NCI-H526 (cell line): ENCODE results near the gene SCTR.

ENCODE experiments used
- DNase-seq, 2 experiments: peaks; one replicate each; lab custom pipeline; 2025; lab: John Stamatoyannopoulos, UW

SCTR gene

DNA sequence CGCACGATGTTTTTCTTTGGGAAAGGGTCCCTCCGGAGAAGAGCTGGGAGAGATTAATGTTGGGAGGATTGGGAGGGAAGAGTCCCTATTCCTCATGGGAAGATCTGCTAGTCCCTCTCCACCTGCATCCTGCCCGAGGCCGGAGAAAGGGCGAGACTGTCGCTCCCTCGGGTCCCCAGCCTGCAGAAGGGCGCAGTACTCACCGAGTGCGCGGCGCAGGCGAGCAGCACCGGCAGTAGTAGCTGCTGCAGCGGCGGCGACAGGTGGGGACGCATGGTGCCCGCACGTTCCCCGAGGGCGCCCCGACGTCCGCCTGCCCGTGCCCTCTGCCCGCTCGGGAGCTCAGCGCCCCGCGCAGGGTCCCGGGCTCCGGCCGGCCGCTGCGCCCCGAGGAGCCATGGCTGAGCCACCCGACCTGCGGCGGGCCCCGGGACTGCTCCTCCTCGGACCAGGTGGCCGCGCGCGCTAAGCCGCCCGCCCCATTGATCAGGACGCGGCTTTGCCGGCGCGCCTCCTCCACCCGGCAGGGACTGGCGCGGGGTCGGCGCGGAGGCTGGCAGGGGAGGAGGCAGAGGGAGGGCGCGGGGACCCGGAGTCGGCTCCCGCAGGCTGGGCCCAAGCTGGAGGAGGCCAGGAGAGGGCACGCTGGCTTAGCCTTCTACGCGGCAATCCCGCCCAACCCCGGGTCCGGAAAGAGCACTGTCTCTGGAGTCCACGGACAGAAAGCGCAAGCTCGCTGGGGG, at the start of gene SCTR:
Gene SCTR, minus strand, starts transcription at position 532 of the 743 bp plus-strand sequence. Its CDS starts 257 bp downstream, at position 275.
- DNase-seq: peak in 1 of 2 experiments; percentile 41

GRCh38 chr2:119567292-119567691, 43.0 kb upstream of the SCTR start:
- DNase-seq: no peak

DNA sequence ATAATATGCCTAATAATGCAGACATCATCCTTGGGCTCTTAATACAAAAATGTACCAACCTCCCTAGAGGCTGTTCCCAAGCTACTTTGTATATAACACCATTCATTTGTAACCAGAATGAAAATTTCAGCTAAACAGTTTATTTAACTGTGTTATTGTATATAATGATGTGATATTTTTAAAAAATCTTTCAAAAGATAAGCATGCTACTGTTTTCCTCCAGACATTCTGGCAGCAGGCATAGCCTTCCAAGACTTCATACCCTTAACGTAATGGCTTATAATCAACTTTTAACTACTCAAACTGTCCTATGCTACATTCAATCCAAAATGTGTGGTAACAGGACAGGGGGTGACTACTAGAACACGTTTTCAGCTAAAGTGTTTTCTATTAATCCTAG, 41.2 kb upstream of the SCTR start:
- DNase-seq: no peak

DNA sequence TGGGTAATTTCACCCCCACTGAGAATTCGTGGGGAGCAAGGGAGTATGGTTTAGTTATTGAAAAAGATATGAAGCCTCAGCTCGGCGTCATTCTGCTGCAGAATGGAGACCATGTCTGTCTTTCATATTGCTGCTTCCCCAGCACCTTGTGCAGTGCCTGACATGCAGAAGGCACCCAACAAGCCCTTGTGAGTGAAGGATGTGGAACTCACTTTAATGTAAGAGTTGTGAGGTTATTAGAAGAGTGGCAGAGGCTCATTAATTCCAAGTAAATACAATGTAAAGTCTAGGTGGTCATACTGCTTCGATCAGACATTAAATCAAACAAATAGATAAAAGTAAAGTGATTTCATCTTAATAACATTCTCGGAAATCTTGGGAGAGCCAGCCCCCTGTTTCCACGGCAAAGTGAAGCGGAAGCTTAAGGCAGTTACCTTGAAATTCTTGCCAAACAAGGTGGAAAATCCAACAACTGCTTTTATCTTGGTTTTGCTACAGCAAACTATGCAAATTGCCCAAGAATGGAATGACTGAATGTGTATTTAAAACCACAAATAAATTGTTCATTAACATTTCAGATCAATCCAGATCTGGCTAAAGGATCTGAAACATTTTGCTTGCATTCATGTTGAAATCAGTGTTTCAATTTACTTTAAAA, 29.5 kb upstream of the SCTR start:
- peak in 1 of 2 experiments; percentile 8 for DNase-seq

GRCh38 chr2:119552902-119553301, 28.6 kb upstream of the SCTR start:
- DNase-seq: no peak

DNA sequence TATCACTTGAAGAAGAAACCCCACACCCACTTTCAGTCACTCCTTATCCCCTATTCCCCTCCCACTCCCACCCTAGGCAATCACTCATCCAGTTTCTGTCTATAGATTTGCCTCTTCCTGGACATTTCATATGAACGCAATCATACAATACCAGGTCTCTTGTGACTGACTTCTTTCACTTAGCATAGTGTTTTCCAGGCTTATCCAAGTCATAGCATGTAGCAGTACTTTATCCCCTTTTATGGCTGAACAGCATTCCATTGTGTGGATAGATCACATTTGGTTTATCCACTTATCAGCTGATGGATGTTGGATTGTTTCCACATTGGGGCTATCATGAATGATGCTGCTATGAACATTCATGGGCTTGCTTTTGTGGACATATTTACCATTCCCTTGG, 26.6 kb upstream of the SCTR start:
- DNase-seq: no peak

GRCh38 chr2:119550346-119550745, 26.1 kb upstream of the SCTR start:
- DNase-seq: no peak

DNA sequence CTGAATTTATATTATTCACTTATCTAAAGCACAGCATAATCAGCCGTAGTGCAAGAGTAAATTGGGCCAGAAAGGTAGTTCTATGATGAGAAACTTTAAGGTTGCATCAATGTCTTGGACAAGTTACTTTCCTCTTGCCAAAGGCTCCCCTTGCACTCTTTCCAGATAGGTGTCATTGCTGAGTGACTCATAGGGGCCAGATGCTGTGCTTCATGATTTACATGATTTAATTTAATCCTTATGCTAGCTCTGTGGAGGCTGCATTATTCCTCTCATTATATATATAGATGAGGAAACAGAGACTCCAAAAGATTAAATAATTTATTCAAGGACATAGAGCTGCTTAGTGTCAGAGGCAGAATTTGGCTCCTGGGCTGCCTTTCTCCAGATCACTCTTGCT, 25.0 kb upstream of the SCTR start:
- DNase-seq: no peak

- DNase-seq: peak; percentile 38 to 39
These were observed 24.3 kb upstream of the SCTR start for GRCh38 chr2:119548516-119549120.

GRCh38 chr2:119546447-119546767, 22.1 kb upstream of the SCTR start:
- DNase-seq: no peak

DNA sequence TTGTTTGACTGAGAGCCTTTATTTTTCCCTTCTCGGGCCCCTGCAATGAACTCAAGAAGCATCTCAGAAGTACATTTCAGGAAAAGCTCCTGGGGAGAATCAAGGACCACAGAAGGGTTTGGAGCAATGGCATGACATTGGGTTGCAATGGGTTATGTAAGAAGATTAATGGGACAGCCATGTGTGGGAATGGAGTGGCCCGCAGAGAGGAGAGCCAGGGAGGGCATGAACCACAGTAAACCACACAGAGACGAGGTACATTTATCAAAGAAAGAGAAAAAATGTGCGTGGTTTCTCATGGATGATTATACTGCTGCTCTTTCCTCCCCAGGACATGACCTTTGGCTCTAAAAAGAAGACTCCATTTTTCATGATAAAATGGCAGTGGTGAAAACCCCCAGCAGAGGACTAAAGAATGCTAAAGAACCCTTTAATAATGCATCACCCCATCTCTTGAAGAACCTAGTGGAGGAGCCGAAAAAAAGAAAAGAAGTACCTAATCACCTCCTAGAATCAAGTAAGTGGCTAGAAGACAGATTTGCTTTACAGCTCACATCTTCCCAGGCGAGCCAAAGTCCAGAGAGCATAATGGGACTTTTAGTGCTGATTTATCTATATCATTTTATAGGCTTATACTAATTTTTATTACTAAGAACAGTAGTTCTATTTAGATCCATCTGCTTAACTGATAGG, 21.6 kb upstream of the SCTR start:
- DNase-seq: no peak

DNA sequence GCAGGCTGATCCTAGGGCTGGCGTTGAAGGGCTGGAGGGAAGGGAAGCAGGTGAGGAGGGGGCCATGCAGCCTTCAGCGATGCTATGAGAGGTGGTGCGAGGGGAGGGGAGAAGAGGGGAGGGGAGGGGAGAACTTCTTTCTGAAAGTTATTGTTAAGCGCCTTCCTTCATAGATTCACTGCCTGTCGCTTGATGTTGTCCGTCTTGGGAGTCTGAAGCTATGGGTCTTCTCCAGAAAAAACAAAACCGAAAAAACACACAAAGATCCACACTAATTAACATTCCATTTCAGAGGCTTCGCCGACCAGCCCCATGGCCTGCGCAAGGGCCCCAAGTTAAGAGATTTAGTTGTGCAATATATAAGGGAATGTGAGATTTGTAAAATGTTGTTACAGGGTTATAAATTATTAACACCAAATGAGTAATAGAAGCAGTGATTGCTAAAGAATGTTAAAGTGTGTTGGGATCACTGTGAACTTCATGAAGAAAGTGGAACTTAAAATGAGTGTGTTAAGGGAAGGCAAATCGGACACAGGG, 20.7 kb upstream of the SCTR start:
- DNase-seq: no peak

DNA sequence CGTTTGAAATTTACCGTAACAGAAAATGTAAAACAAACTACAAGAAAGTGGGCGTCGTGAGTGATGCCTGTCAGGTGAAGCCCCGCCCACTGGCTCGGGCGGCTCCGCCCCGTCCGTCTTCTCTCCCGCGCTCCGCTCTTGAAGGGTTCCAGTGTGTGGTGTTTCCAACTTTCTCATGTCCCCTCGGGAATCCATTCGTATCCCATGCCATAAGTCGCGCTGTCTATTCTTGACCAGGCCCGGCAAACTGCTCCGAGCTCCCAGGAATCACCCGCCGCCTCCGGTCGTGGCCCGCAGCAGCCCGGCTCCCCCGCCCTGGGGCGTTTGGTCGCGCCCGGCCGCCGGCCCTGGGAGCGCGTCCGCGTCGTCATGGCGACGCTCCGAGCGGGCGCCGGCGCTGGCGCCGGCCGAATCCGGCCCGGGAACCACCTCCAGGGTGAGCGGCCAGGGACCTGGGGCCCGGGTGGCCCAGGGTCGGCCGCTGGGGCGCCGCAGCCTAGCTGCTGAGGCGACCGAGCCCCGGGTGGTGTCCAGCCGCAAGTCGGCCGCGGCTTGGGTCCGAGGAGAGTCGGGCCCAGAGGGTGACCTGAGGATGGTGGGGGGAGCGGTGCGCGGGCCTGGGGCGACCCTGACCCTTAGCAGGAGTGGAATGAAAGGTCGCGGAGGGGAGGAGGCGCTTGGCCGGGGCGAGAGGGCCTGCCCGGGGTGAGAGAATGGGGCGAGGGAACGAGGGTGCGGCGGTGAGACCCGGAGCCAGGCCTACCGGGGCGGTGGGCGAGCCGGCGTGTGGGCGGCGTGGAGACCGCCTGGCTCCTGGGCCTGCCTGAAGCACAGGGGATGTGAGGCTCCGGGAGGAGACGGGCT, 20.0 kb upstream of the SCTR start, which contains the start of gene CFAP221:
Gene CFAP221, plus strand, starts transcription at position 375 of the 864 bp plus-strand sequence. CDS start 1,683 bp downstream, outside the sequence.
- peak; percentile 52 to 90 for DNase-seq

DNA sequence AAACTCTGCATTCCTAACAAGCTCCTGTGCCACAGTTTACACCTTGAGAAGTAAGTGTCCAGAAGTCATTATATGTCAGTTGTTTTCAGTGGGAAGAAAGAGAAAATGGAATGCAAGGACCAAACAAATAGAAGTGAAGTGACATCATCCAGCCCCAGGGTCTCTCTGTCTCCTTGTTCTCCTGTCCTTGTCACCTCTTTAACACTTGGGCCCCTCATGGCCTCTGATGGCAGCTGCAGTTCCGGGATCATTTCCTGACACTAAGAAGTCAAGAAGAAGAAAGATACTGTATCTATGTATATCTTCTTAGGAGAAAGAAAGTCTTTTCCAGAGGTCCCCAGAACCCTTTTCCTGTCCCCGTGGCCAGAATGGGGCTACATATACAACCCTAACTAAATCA, 17.2 kb upstream of the SCTR start:
- DNase-seq: no peak

GRCh38 chr2:119537792-119538191, 13.5 kb upstream of the SCTR start:
- DNase-seq: no peak

GRCh38 chr2:119536707-119537106, 12.4 kb upstream of the SCTR start:
- no peak for DNase-seq

DNA sequence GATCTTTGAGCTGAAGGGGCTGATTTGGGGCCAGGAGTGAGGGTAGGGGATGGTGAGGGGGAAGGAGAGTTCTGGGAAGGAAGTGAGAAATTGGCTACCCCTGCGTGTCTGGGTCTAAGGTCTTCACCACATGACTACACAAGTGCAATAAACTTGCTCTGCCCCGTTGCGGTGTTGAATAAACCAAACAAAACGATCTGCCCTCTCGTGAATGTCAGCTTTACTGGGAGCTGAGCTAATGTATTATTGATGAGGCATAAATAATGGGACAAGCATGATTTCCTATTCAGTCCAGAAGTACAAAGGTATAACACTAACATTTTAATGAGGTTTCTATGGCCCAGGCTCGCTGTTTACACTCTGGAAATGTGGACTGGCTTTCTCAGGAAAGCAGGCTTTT, 11.9 kb upstream of the SCTR start:
- peak; percentile 8 to 44 for DNase-seq

- DNase-seq: no peak
These were observed 9.3 kb upstream of the SCTR start for GRCh38 chr2:119533560-119533959.

GRCh38 chr2:119531292-119531691, 7.0 kb upstream of the SCTR start:
- DNase-seq: no peak

- DNase-seq: no peak
These were observed 3.7 kb upstream of the SCTR start for GRCh38 chr2:119527999-119528398.

GRCh38 chr2:119525614-119526013, 1.3 kb upstream of the SCTR start:
- DNase-seq: no peak
